HepG2 (cell line): ENCODE data around the gene DAPK1.

Experiments
- POLR2A ChIP-seq, 2 experiments: IDR thresholded peaks; 2 replicates each; pipeline ENCODE4 v1.6.1; 2011; ENCODE audit warnings: low read depth in 2 of 2, low read length in 2 of 2, mild to moderate bottlenecking in 1 of 2, moderate library complexity in 1 of 2; ENCODE audit not compliant: insufficient read depth in 1 of 2
- RAD21 ChIP-seq: fragments of 450-650 bp; formaldehyde crosslinking; IDR thresholded peaks from 2 replicates; pipeline ENCODE4 v1.5.0; 2020; ENCODE audit warnings: mild to moderate bottlenecking
- RORA ChIP-seq: sonication (generic); formaldehyde crosslinking; IDR thresholded peaks from 2 replicates; pipeline ENCODE4 v1.5.0; 2020; ENCODE audit warnings: mild to moderate bottlenecking, missing genetic modification reagents, moderate library complexity
- TARDBP ChIP-seq: sonication (generic); formaldehyde crosslinking; IDR thresholded peaks from 2 replicates; pipeline ENCODE4 v1.8.0; 2022; ENCODE audit warnings: mild to moderate bottlenecking, missing genetic modification reagents
- TBL1XR1 ChIP-seq: fragments of 150-350 bp; IDR thresholded peaks from 2 replicates; pipeline ENCODE4 v1.6.1; 2014; ENCODE audit warnings: borderline replicate concordance, low read length; ENCODE audit not compliant: partially characterized antibody
- TBP ChIP-seq: sonication (generic); formaldehyde crosslinking; IDR thresholded peaks from 2 replicates; pipeline ENCODE4 v1.5.0; 2020; ENCODE audit warnings: missing genetic modification reagents
- ZNF3 ChIP-seq: IDR thresholded peaks from 2 replicates; pipeline ENCODE4 v1.7.0; 2017; ENCODE audit warnings: inconsistent platforms
- ZNF33A ChIP-seq: sonication (generic); formaldehyde crosslinking; IDR thresholded peaks from 2 replicates; pipeline ENCODE4 v1.5.1; 2020; ENCODE audit warnings: missing genetic modification reagents, mild to moderate bottlenecking, moderate library complexity, borderline replicate concordance
- ZNF777 ChIP-seq: sonication (generic); formaldehyde crosslinking; IDR thresholded peaks from 2 replicates; pipeline ENCODE4 v1.4.0; 2020; ENCODE audit warnings: missing genetic modification reagents
- TF ChIP-seq, protein P1 (sequence below): sonication (generic); formaldehyde crosslinking; IDR thresholded peaks from 2 replicates; pipeline ENCODE4 v1.5.0; 2020; ENCODE audit warnings: mild to moderate bottlenecking, missing genetic modification reagents, moderate library complexity
- TF ChIP-seq, protein P2 (sequence below): sonication (generic); formaldehyde crosslinking; IDR thresholded peaks from 2 replicates; pipeline ENCODE4 v1.8.1; 2023; ENCODE audit warnings: missing genetic modification reagents, mild to moderate bottlenecking, borderline replicate concordance

DNA sequence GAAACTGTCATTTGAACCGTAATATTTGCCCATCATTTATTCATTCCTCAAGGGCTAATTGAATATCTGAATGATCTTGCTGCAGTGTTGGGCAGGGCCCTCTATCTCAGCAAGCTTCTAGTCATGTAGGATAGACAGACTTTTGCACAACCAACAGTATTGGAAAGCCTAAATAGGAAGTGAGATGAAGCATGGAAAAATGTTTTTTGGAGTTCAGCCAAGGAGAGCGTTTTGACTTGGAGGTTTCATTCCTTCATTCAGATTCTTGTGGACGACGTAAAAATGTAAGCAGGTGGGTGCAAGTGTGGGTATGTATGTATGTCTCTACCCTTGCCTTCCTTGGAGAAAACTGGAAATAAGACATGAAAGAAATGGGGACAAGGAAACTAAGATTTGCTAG is 15.5 kb downstream of the DAPK1 start:
- no peak for TF ChIP-seq ZNF33A (CRISPR knock-in tag)
- no peak for TF ChIP-seq TBP (CRISPR knock-in tag)
- TF ChIP-seq TARDBP (CRISPR knock-in tag), result no peak
- no peak for TF ChIP-seq ZNF777 (CRISPR knock-in tag)
- no peak for TF ChIP-seq RAD21 (CRISPR knock-in tag)
- TF ChIP-seq POLR2A (IDR thresholded peaks at IDR 0.05; ENCODE audit: insufficient read depth in 1 of 2, low read depth in 2 of 2, low read length in 2 of 2), result no peak
- TF ChIP-seq, protein P1, sequence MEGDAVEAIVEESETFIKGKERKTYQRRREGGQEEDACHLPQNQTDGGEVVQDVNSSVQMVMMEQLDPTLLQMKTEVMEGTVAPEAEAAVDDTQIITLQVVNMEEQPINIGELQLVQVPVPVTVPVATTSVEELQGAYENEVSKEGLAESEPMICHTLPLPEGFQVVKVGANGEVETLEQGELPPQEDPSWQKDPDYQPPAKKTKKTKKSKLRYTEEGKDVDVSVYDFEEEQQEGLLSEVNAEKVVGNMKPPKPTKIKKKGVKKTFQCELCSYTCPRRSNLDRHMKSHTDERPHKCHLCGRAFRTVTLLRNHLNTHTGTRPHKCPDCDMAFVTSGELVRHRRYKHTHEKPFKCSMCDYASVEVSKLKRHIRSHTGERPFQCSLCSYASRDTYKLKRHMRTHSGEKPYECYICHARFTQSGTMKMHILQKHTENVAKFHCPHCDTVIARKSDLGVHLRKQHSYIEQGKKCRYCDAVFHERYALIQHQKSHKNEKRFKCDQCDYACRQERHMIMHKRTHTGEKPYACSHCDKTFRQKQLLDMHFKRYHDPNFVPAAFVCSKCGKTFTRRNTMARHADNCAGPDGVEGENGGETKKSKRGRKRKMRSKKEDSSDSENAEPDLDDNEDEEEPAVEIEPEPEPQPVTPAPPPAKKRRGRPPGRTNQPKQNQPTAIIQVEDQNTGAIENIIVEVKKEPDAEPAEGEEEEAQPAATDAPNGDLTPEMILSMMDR (CRISPR knock-in tag), result no peak
- no peak for TF ChIP-seq ZNF3 (CRISPR knock-in tag)
- TF ChIP-seq, protein P2, sequence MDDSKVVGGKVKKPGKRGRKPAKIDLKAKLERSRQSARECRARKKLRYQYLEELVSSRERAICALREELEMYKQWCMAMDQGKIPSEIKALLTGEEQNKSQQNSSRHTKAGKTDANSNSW (CRISPR knock-in tag), result no peak
- no peak for TF ChIP-seq RORA (CRISPR knock-in tag)
- no peak for TF ChIP-seq TBL1XR1
